ENCODE data around the gene ADD1.

The ADD1 gene

DNA sequence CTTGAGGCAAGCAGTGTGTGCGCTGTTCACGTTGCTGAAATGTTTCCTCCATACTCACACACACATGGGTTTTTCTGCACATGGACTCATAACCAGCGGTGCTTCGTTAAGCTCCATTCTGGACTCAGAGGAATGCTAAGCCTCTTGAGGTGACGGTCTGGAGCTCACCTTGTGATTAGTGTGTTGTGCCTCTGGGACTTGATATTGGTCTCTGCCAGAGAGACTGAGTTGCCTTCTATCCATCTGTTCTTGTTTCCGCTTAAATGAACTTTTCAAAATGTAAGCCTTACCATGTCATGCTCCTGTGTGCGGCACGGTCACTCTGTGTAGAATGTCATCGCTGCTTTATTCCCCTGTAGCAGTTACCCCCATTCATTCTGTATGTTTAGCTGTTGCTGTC, 42.5 kb downstream of the ADD1 start:
- no peaks in the 10 kb centered on the region for H3K4me1 ChIP-seq (ENCODE audit: control insufficient read depth, insufficient read depth, low read length)
- no peaks in the 10 kb centered on the region for H3K27me3 ChIP-seq (ENCODE audit: control insufficient read depth, insufficient read depth, low read length)
- no peak overlapping the region for H3K4me3 ChIP-seq (ENCODE audit: low read length)
- H3K36me3 ChIP-seq (ENCODE audit: control insufficient read depth, insufficient read depth, low read length) = peaks cover 18% of the 10 kb centered on the region
- H3K9ac ChIP-seq (ENCODE audit: low read length) = no peak overlapping the region
- no peak overlapping the region for H3K27ac ChIP-seq (ENCODE audit: low read depth, low read length)

DNA sequence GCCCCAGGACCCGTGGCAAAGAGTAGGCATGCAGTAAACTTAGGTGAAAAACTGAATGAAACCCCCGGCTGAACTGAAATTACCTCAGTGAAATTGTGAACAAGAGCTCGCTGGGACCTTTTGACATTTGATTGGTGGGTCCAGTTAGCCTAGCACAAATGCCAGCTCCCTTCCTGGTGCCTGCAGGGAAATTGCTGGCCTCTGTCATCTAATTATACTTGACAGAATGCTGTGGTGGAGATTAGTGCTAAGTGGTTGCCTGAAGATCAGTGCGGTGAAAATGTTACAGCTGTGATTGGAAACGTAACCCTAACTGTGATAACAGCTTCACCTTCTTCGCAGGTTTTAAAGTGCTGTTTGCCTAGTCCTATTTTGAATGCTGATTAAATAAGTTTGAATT, 43.0 kb downstream of the ADD1 start:
- Histone ChIP-seq H3K9ac (ENCODE audit: low read length) (no peak overlapping the region), H3K27ac (ENCODE audit: low read depth, low read length) (no peak overlapping the region), H3K4me1 (ENCODE audit: control insufficient read depth, insufficient read depth, low read length) (no peaks in the 10 kb centered on the region), H3K4me3 (ENCODE audit: low read length) (no peak overlapping the region), H3K27me3 (ENCODE audit: control insufficient read depth, insufficient read depth, low read length) (no peaks in the 10 kb centered on the region), H3K36me3 (ENCODE audit: control insufficient read depth, insufficient read depth, low read length) (peaks cover 15% of the 10 kb centered on the region)

DNA sequence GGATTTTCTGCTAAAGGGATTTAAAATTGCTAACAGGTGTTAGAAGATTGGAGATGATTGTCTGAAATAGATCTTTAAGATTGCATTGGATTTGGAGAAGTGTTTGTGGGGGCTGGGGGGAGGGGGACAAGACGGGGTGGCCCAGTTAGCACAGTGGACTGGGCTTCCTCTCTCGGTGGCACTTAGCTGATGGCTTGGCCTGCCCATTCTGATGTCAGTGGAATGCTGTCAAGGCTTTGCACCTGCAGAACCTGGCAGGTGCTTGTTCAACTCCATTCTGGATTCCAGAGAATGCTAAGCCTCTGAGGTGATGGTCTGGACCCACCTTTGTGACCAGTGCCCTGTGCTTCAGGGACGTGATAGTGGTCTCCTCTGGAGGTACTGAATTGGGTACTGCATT, 43.7 kb downstream of the ADD1 start:
- Histone ChIP-seq H3K36me3 (ENCODE audit: control insufficient read depth, insufficient read depth, low read length) (peaks cover 13% of the 10 kb centered on the region), H3K4me1 (ENCODE audit: control insufficient read depth, insufficient read depth, low read length) (no peaks in the 10 kb centered on the region)

DNA sequence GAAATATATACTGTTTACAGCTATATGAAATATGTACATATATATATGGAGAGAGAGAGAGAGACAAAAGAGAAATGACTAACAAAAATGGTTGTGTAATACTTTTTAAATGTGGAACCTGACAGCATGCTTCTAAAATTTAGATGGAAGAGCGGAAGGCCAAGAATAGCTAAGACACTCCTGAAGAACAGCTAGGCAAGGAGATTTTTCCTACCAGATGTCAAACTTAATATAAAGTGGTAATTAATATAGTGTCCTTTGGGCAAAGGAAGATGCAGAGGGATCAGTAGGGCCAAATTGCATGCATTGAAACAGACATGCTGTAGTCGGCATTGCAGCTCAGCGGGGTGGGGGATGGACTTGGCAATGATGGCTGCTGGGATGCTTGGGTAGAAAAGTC, 45.2 kb downstream of the ADD1 start:
- H3K4me3 ChIP-seq (ENCODE audit: low read length) = no peak overlapping the region
- no peak overlapping the region for H3K27ac ChIP-seq (ENCODE audit: low read depth, low read length)
- no peaks in the 10 kb centered on the region for H3K27me3 ChIP-seq (ENCODE audit: control insufficient read depth, insufficient read depth, low read length)
- peaks cover 13% of the 10 kb centered on the region for H3K36me3 ChIP-seq (ENCODE audit: control insufficient read depth, insufficient read depth, low read length)
- peaks cover 2% of the 10 kb centered on the region for H3K4me1 ChIP-seq (ENCODE audit: control insufficient read depth, insufficient read depth, low read length)
- no peak overlapping the region for H3K9ac ChIP-seq (ENCODE audit: low read length)

More for the DNA sequence above, 43.7 kb downstream of the ADD1 start:
- H3K27me3 ChIP-seq (ENCODE audit: control insufficient read depth, insufficient read depth, low read length) = no peaks in the 10 kb centered on the region
- H3K27ac ChIP-seq (ENCODE audit: low read depth, low read length) = no peak overlapping the region
- no peak overlapping the region for H3K4me3 ChIP-seq (ENCODE audit: low read length)
- no peak overlapping the region for H3K9ac ChIP-seq (ENCODE audit: low read length)

DNA sequence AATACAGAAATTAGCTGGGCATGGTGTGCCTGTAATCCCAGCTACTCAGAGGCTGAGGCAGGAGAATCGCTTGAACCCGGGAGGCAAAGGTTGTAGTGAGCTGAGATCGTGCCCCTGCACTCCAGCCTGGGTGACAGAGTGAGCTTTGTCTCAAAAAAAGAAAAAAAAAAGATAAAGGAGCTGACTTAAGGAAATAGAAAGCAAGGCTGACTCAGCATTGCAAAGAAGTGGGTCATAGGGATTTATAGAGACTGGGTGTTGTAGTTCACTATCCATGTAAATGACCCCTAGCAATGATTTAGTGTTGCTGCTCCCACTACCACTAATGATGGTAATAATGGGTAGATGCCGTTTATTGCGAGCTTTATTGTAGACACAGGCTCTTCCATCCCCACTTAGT, 47.6 kb downstream of the ADD1 start:
- Histone ChIP-seq H3K27me3 (ENCODE audit: control insufficient read depth, insufficient read depth, low read length) (no peaks in the 10 kb centered on the region), H3K4me3 (ENCODE audit: low read length) (no peak overlapping the region), H3K4me1 (ENCODE audit: control insufficient read depth, insufficient read depth, low read length) (peaks cover 2% of the 10 kb centered on the region), H3K27ac (ENCODE audit: low read depth, low read length) (no peak overlapping the region), H3K9ac (ENCODE audit: low read length) (no peak overlapping the region), H3K36me3 (ENCODE audit: control insufficient read depth, insufficient read depth, low read length) (peaks cover 12% of the 10 kb centered on the region)

DNA sequence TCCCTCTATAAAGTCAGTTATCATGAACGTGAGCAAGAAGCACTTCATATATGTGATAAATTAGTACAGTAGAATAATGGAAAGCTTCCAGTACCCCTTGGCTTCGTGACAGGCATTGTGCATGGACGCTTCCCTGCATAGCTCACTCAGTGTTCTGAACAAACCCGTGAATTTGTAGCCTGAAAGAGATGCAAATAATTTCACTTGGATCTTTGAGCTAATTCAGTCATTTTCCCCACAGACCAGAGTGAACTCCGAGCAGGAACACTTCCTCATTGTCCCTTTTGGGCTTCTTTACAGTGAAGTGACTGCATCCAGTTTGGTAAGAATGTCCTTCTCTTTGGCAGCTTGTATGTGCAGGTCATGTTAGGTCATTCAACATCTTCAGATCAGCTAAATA, 50.1 kb downstream of the ADD1 start:
- no peaks in the 10 kb centered on the region for H3K27me3 ChIP-seq (ENCODE audit: control insufficient read depth, insufficient read depth, low read length)
- no peak overlapping the region for H3K9ac ChIP-seq (ENCODE audit: low read length)
- H3K36me3 ChIP-seq (ENCODE audit: control insufficient read depth, insufficient read depth, low read length) = peaks cover 16% of the 10 kb centered on the region
- H3K27ac ChIP-seq (ENCODE audit: low read depth, low read length) = no peak overlapping the region
- peaks cover 2% of the 10 kb centered on the region for H3K4me1 ChIP-seq (ENCODE audit: control insufficient read depth, insufficient read depth, low read length)
- H3K4me3 ChIP-seq (ENCODE audit: low read length) = no peak overlapping the region

DNA sequence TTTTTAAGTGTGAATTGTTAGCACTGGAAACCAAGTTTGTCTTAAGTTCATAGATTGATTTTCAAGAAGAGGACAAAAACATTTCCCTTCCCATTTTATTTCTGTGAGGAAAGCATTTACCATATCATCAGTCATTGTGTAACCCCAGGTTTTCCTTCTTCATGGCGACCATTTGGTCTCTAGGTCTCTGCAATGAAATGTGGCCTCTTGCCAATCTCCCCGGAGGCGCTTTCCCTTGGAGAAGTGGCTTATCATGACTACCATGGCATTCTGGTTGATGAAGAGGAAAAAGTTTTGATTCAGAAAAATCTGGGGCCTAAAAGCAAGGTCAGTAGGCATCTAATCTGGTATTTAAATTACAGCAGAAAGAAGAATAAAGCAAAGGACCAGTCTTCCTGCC, 54.4 kb downstream of the ADD1 start:
- no peak overlapping the region for H3K4me3 ChIP-seq (ENCODE audit: low read length)
- H3K27me3 ChIP-seq (ENCODE audit: control insufficient read depth, insufficient read depth, low read length) = no peaks in the 10 kb centered on the region
- H3K4me1 ChIP-seq (ENCODE audit: control insufficient read depth, insufficient read depth, low read length) = peaks cover 2% of the 10 kb centered on the region
- no peak overlapping the region for H3K27ac ChIP-seq (ENCODE audit: low read depth, low read length)
- H3K36me3 ChIP-seq (ENCODE audit: control insufficient read depth, insufficient read depth, low read length) = peaks cover 38% of the 10 kb centered on the region
- H3K9ac ChIP-seq (ENCODE audit: low read length) = no peak overlapping the region

DNA sequence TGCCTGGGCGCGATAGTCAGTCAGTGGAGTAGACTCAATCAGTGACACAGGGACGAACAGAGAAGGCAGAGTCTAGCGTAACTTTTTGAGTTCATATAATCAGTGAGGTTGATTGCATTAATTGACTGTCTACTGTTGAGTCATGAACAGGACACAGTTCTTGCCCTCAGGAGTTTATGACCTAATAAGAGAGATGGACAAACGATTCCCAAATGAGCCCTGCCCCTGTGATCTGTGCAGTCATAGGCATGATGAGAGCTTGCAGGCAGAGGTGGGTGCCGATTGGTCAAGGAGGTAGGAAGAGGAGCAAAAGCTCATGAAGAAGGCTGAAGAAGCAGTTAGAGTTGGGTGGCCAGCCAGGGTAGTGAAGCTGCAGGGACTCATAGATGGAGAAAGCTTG, 57.1 kb downstream of the ADD1 start:
- Histone ChIP-seq H3K36me3 (ENCODE audit: control insufficient read depth, insufficient read depth, low read length) (peaks cover 43% of the 10 kb centered on the region), H3K27me3 (ENCODE audit: control insufficient read depth, insufficient read depth, low read length) (no peaks in the 10 kb centered on the region), H3K27ac (ENCODE audit: low read depth, low read length) (no peak overlapping the region), H3K4me3 (ENCODE audit: low read length) (no peak overlapping the region), H3K9ac (ENCODE audit: low read length) (no peak overlapping the region), H3K4me1 (ENCODE audit: control insufficient read depth, insufficient read depth, low read length) (no peaks in the 10 kb centered on the region)

DNA sequence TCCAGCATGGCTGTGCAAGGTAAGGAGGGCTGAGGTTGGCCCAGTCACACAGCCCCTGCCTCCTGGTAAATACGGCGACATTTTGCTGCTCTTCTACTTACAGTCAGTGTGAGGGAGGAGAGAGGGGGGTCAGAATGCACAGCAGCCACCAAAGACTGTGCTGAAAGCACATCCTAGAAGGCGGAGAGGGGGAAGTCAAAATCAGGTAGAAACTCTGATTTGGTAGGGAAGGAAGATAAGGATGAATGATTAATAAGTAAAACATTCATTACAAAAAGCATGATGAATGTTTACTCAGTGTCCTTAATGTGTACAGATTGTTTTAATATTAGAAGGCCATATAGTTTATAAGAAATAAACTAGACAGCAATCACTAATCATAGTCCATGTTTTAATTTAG, 57.5 kb downstream of the ADD1 start:
- no peak overlapping the region for H3K9ac ChIP-seq (ENCODE audit: low read length)
- no peaks in the 10 kb centered on the region for H3K27me3 ChIP-seq (ENCODE audit: control insufficient read depth, insufficient read depth, low read length)
- no peak overlapping the region for H3K4me3 ChIP-seq (ENCODE audit: low read length)
- peaks cover 46% of the 10 kb centered on the region for H3K36me3 ChIP-seq (ENCODE audit: control insufficient read depth, insufficient read depth, low read length)
- no peaks in the 10 kb centered on the region for H3K4me1 ChIP-seq (ENCODE audit: control insufficient read depth, insufficient read depth, low read length)
- no peak overlapping the region for H3K27ac ChIP-seq (ENCODE audit: low read depth, low read length)

DNA sequence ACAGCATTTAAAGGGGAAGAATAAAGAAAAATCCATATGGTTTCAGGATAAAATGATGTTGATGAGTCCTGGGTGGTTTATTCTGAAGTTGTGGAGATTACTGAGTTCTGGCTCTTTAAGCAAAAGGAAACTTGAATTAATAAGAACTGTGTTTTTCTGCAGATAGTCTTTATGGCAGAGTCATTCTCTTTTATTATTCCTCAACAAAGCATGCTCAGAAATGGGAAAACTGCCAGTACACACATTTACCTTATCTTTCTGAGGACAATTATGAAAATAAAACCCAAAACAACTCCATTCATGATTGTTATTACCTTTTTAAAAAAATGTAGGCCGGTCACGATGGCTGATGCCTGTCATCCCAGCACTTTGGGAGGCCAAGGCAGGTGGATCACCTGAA, 58.5 kb downstream of the ADD1 start:
- H3K9ac ChIP-seq (ENCODE audit: low read length) = no peak overlapping the region
- no peaks in the 10 kb centered on the region for H3K27me3 ChIP-seq (ENCODE audit: control insufficient read depth, insufficient read depth, low read length)
- H3K4me1 ChIP-seq (ENCODE audit: control insufficient read depth, insufficient read depth, low read length) = no peaks in the 10 kb centered on the region
- H3K27ac ChIP-seq (ENCODE audit: low read depth, low read length) = no peak overlapping the region
- peaks cover 49% of the 10 kb centered on the region for H3K36me3 ChIP-seq (ENCODE audit: control insufficient read depth, insufficient read depth, low read length)
- no peak overlapping the region for H3K4me3 ChIP-seq (ENCODE audit: low read length)

DNA sequence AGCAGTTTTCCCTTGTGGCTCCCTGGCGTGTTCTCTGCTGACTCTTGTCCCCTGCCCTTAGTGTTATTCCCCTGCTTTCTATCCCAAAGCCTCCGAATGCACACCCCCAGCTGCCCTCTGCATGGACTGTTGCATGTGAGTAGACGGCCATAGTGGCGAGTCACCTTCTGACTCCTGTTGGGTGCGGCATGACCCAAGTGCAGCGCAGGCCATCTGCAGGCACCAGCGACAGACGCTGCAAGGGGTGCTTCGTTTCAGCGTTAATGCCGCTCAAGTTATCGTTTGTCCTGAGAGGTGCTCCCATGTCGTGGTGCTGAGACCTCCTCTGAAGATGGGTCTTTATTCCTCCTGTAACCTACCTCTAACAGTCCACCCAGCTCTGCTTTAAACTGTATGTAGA, 61.9 kb downstream of the ADD1 start:
- peaks cover 58% of the 10 kb centered on the region for H3K36me3 ChIP-seq (ENCODE audit: control insufficient read depth, insufficient read depth, low read length)
- H3K4me1 ChIP-seq (ENCODE audit: control insufficient read depth, insufficient read depth, low read length) = no peaks in the 10 kb centered on the region
- no peak overlapping the region for H3K4me3 ChIP-seq (ENCODE audit: low read length)
- no peak overlapping the region for H3K27ac ChIP-seq (ENCODE audit: low read depth, low read length)
- no peak overlapping the region for H3K9ac ChIP-seq (ENCODE audit: low read length)
- H3K27me3 ChIP-seq (ENCODE audit: control insufficient read depth, insufficient read depth, low read length) = no peaks in the 10 kb centered on the region

DNA sequence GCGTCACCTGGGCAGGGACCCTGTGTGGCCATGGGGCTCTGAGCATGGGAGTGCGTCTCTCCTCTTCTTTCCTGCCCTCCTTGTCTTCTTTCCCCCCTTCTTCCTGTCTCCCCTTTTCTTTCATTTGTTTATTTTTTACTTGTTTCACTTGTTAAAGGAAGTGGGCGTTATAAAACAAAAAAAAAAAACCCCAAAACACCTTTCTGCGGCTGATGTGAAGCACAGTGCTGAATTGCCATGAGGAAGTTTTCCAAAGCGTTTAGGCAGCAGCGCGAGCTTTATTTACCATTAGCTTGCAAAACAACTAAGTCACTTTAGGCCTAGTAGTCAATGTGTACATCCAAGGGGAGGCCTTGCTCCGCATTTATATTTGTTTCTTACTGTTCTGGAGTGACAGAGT, 62.6 kb downstream of the ADD1 start:
- H3K27me3 ChIP-seq (ENCODE audit: control insufficient read depth, insufficient read depth, low read length) = no peaks in the 10 kb centered on the region
- peaks cover 58% of the 10 kb centered on the region for H3K36me3 ChIP-seq (ENCODE audit: control insufficient read depth, insufficient read depth, low read length)
- no peak overlapping the region for H3K27ac ChIP-seq (ENCODE audit: low read depth, low read length)
- H3K4me3 ChIP-seq (ENCODE audit: low read length) = no peak overlapping the region
- H3K4me1 ChIP-seq (ENCODE audit: control insufficient read depth, insufficient read depth, low read length) = no peaks in the 10 kb centered on the region
- H3K9ac ChIP-seq (ENCODE audit: low read length) = no peak overlapping the region

DNA sequence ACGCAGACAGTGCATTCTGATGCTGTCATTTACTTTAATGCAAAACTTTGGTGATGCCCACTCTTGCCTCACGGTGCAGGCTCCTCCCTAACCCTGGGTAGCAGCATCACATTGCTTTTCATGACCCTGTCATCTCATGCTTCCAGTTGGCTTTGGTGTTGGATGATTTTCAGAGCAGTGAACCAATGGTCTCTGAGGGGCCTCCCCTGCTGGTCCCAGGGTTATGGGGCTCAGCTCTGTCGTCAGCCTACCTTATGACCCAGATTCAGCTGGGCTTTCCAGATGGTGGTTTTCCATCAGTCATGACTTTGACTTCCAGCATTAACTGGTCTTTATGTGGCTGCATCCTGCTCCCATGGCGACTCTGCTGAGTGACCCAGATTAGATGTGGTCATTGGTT, 63.6 kb downstream of the ADD1 start:
- H3K4me3 ChIP-seq (ENCODE audit: low read length) = no peak overlapping the region
- no peaks in the 10 kb centered on the region for H3K27me3 ChIP-seq (ENCODE audit: control insufficient read depth, insufficient read depth, low read length)
- H3K4me1 ChIP-seq (ENCODE audit: control insufficient read depth, insufficient read depth, low read length) = no peaks in the 10 kb centered on the region
- no peak overlapping the region for H3K27ac ChIP-seq (ENCODE audit: low read depth, low read length)
- H3K36me3 ChIP-seq (ENCODE audit: control insufficient read depth, insufficient read depth, low read length) = peaks cover 61% of the 10 kb centered on the region
- no peak overlapping the region for H3K9ac ChIP-seq (ENCODE audit: low read length)
